ENCODE results near the gene OR4D1. TPM values are rescaled to one million over a fixed set of nuclear protein-coding genes. Genes with fewer than 3 reads are reported as not detected.
"Not testable (repeated sequence)": the region's sequence is repeated elsewhere in the genome, so short reads cannot be mapped to it uniquely, and the experiment has no call there.

OR4D1 gene
- total RNA-seq: not detected

DNA sequence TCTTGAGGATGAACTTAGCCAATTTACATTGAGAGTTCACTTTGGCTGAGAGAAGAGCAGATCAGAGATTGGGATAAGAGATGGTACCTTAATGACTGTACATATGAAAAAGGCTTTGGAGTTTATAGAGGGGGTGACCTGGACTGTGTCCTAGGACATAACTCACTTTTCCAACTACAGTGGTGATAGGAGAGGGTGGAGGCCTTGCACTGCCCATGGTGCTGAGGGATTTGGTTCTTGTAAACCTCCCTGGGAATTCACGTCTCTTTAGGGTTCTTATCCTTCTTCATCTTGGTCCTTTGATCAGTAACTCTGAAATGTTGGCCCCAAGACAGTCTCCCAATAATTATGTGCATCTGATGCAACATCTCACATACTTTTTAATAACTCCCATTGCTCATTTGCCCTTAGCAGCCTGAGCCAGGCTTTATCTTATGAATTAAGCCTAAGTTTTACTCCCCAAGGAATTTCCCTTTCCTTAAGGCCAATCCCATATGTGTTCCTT, at the start of gene OR4D1:
OR4D1 (plus strand) TSS at position 455 of the 505 bp plus-strand sequence. CDS start 6,770 bp downstream, outside the sequence.
- Histone ChIP-seq H3K27me3 (replicated peaks; ENCODE audit: insufficient read depth) (no peaks in the 10 kb centered on the region), H3K9me3 (peaks cover 16% of the 10 kb centered on the region), H3K36me3 (no peaks in the 10 kb centered on the region), H3K27ac (no peak within 1 kb of the TSS), H3K4me3 (no peak within 1 kb of the TSS), H3K4me1 (ENCODE audit: control insufficient read depth in 1 of 2, low read depth in 2 of 2) (no peaks in the 10 kb centered on the region)
- DNase-seq (ENCODE audit: low spot score) (no peak), ATAC-seq (ENCODE audit: insufficient number of reproducible peaks, low FRiP score, low read depth) (no peak)
- TF ChIP-seq, protein P1, sequence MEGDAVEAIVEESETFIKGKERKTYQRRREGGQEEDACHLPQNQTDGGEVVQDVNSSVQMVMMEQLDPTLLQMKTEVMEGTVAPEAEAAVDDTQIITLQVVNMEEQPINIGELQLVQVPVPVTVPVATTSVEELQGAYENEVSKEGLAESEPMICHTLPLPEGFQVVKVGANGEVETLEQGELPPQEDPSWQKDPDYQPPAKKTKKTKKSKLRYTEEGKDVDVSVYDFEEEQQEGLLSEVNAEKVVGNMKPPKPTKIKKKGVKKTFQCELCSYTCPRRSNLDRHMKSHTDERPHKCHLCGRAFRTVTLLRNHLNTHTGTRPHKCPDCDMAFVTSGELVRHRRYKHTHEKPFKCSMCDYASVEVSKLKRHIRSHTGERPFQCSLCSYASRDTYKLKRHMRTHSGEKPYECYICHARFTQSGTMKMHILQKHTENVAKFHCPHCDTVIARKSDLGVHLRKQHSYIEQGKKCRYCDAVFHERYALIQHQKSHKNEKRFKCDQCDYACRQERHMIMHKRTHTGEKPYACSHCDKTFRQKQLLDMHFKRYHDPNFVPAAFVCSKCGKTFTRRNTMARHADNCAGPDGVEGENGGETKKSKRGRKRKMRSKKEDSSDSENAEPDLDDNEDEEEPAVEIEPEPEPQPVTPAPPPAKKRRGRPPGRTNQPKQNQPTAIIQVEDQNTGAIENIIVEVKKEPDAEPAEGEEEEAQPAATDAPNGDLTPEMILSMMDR (IDR thresholded peaks at IDR 0.05): no peak

DNA sequence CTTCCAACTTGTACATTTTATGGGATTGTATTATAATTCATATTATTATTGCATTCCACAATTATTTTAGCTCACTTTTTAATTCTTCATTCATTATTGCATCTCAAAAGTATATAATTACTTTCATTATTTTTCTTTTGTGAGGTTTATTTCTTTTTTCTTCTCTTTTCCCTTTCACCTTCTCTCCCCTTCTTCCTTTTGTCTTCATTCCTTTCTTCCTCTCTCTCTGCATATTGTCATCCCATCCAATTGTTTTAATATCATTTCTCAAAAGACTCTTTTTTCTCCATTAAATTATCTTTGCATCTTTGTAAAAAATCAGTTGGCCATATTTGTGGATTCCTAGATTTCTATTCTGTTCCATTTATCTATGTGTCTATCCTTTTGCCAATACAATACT, 47.7 kb upstream of the OR4D1 start:
- Histone ChIP-seq H3K9me3 (no peaks in the 10 kb centered on the region), H3K4me3 (no peak overlapping the region), H3K27ac (no peak overlapping the region), H3K4me1 (ENCODE audit: control insufficient read depth in 1 of 2, low read depth in 2 of 2) (no peaks in the 10 kb centered on the region), H3K36me3 (no peaks in the 10 kb centered on the region), H3K27me3 (replicated peaks; ENCODE audit: insufficient read depth) (no peaks in the 10 kb centered on the region)
- ATAC-seq (ENCODE audit: insufficient number of reproducible peaks, low FRiP score, low read depth): no peak
- TF ChIP-seq, protein P1 (IDR thresholded peaks at IDR 0.05): no peak
- no peak for DNase-seq (ENCODE audit: low spot score)

GRCh38 chr17:58101898-58102297, 46.3 kb upstream of the OR4D1 start:
- H3K4me3 ChIP-seq; H3K27ac ChIP-seq; H3K9me3 ChIP-seq; DNase-seq (ENCODE audit: low spot score); H3K4me1 ChIP-seq (ENCODE audit: control insufficient read depth in 1 of 2, low read depth in 2 of 2); H3K36me3 ChIP-seq; H3K27me3 ChIP-seq (replicated peaks; ENCODE audit: insufficient read depth); ATAC-seq (ENCODE audit: insufficient number of reproducible peaks, low FRiP score, low read depth): not testable (repeated sequence)

- Histone ChIP-seq H3K9me3 (no peaks in the 10 kb centered on the region), H3K27me3 (replicated peaks; ENCODE audit: insufficient read depth) (no peaks in the 10 kb centered on the region), H3K36me3 (no peaks in the 10 kb centered on the region), H3K4me3 (no peak overlapping the region), H3K4me1 (ENCODE audit: control insufficient read depth in 1 of 2, low read depth in 2 of 2) (no peaks in the 10 kb centered on the region), H3K27ac (no peak overlapping the region)
- TF ChIP-seq, protein P1 (IDR thresholded peaks at IDR 0.05): no peak
- ATAC-seq (ENCODE audit: insufficient number of reproducible peaks, low FRiP score, low read depth): no peak
- no peak for DNase-seq (ENCODE audit: low spot score)
Observed at GRCh38 chr17:58105093-58105492, 43.1 kb upstream of the OR4D1 start.

- no peaks in the 10 kb centered on the region for H3K4me1 ChIP-seq (ENCODE audit: control insufficient read depth in 1 of 2, low read depth in 2 of 2)
- DNase-seq (ENCODE audit: low spot score): no peak
- H3K27ac ChIP-seq: no peak overlapping the region
- no peaks in the 10 kb centered on the region for H3K27me3 ChIP-seq (replicated peaks; ENCODE audit: insufficient read depth)
- TF ChIP-seq, protein P1 (IDR thresholded peaks at IDR 0.05): no peak
- no peak for ATAC-seq (ENCODE audit: insufficient number of reproducible peaks, low FRiP score, low read depth)
- H3K9me3 ChIP-seq: no peaks in the 10 kb centered on the region
- no peaks in the 10 kb centered on the region for H3K36me3 ChIP-seq
- H3K4me3 ChIP-seq: no peak overlapping the region
Observed at GRCh38 chr17:58107306-58107705, 40.9 kb upstream of the OR4D1 start.

DNA sequence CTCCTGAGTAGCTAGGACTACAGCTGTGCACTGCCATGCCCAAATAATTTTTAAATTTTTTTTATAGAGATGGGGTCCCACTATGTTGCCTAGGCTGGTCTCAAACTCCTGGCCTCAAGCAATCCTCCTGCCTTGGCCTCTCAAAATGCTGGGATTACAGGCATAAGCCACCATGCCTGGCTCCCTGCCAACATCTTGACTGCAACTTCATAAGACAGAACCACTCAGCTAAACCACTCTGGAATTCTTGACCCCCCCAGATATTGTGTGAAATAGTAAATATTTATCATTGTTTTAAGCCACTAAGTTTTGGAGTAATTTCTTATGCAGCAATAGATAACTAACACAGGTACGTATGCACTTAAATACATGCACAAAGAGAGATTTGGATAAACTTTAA, 39.0 kb upstream of the OR4D1 start:
- ATAC-seq (ENCODE audit: insufficient number of reproducible peaks, low FRiP score, low read depth) (no peak), DNase-seq (ENCODE audit: low spot score) (no peak)
- H3K27ac ChIP-seq: no peak overlapping the region
- no peaks in the 10 kb centered on the region for H3K9me3 ChIP-seq
- no peaks in the 10 kb centered on the region for H3K4me1 ChIP-seq (ENCODE audit: control insufficient read depth in 1 of 2, low read depth in 2 of 2)
- no peaks in the 10 kb centered on the region for H3K27me3 ChIP-seq (replicated peaks; ENCODE audit: insufficient read depth)
- no peak overlapping the region for H3K4me3 ChIP-seq
- TF ChIP-seq, protein P1 (IDR thresholded peaks at IDR 0.05): no peak
- no peaks in the 10 kb centered on the region for H3K36me3 ChIP-seq

All from thoracic aorta (tissue), 2 donors.